Lung (tissue), 12 donors: Measurements from ENCODE around the gene ZMYND10. TPM values are rescaled to one million over a fixed set of nuclear protein-coding genes. Genes with fewer than 3 reads are reported as not detected.
"Not testable (repeated sequence)": the region's sequence is repeated elsewhere in the genome, so short reads cannot be mapped to it uniquely, and the experiment has no call there.

ENCODE experiments used
- ATAC-seq: fragments of 200-7000 bp; cut with Tn5 transposase; one replicate; pipeline ENCODE4 v1.9.1; 2020; ENCODE audit warnings: moderate number of reproducible peaks; ENCODE audit not compliant: insufficient read depth, low FRiP score
- DNase-seq, 3 donors: peaks; one replicate each; pipeline ENCODE4 v3.0.0-alpha.2; 2013 to 2017
- H3K27ac ChIP-seq, 2 donors: one replicate each; pipeline ENCODE4 v1.5.1; 2013; ENCODE audit warnings: mild to moderate bottlenecking in 2 of 2, moderate library complexity in 2 of 2, control low read depth in 1 of 2, inconsistent platforms in 1 of 2, low read depth in 1 of 2, low read length in 1 of 2
- H3K27me3 ChIP-seq, 3 donors: one replicate each; pipeline ENCODE4 v1.5.1; 2013; ENCODE audit warnings: low read length in 2 of 3; ENCODE audit not compliant: control insufficient read depth in 3 of 3, insufficient read depth in 3 of 3
- H3K36me3 ChIP-seq, 4 donors: one replicate each; pipeline ENCODE4 v1.5.1; 2013; ENCODE audit warnings: low read length in 4 of 4, mild to moderate bottlenecking in 1 of 4, moderate library complexity in 1 of 4; ENCODE audit not compliant: control insufficient read depth in 4 of 4, insufficient read depth in 4 of 4
- H3K4me1 ChIP-seq, 5 donors: one replicate each; pipeline ENCODE4 v1.5.1; 2013; ENCODE audit warnings: low read length in 5 of 5, mild to moderate bottlenecking in 2 of 5, moderate library complexity in 1 of 5; ENCODE audit not compliant: control insufficient read depth in 5 of 5, insufficient read depth in 5 of 5
- H3K4me3 ChIP-seq: one replicate; pipeline ENCODE4 v1.5.1; 2013; ENCODE audit warnings: mild to moderate bottlenecking, control low read depth, moderate library complexity
- H3K9ac ChIP-seq, 2 donors: one replicate each; pipeline ENCODE4 v1.5.1; 2013; ENCODE audit warnings: low read length in 2 of 2, control low read depth in 1 of 2; ENCODE audit not compliant: insufficient read depth in 1 of 2
- H3K9me3 ChIP-seq, 4 donors: one replicate each; pipeline ENCODE4 v1.5.1; 2013; ENCODE audit warnings: low read length in 3 of 4, mild to moderate bottlenecking in 1 of 4, moderate library complexity in 1 of 4; ENCODE audit not compliant: control insufficient read depth in 4 of 4, insufficient read depth in 3 of 4
- CTCF ChIP-seq: IDR thresholded peaks from 2 replicates; pipeline ENCODE4 v1.5.1; 2012; ENCODE audit warnings: mild to moderate bottlenecking; ENCODE audit errors: control extremely low read depth, extremely low read depth
- WGBS, 2 donors: extraction: QIAGEN DNeasy Blood & Tissue Kit; methylation state at CpG; one replicate each; pipeline ENCODE4 v1.1.7; 2013; 5-methylcytosine and 5-hydroxymethylcytosine counted together
- polyA plus RNA-seq, 2 donors: library from polyadenylated mRNA; stranded (reverse); fragments of 200-250 nt; gene quantifications; one replicate each; pipeline ENCODE4 v1.2.1, GENCODE V29; 2013
- total RNA-seq, 2 donors: library from RNA; depleted of rRNA in 1 of 2; stranded (reverse); fragments of >200 nt in 1 of 2; gene quantifications; one replicate each; pipeline ENCODE4 v1.2.1, GENCODE V29; 2014 to 2021
- donor health status: control.
- donor health status: control.
- donor health status: Bipolar disorder and iron deficiency.
- donor health status: healthy.
- donor health status: DM: yes; HTN: yes; CAD: no.

Gene ZMYND10
- total and polyA plus RNA-seq, 4 donors = 31.4 to 117 (median 62.4) TPM

GRCh38 chr3:50314816-50315215 is 30.7 kb downstream of the ZMYND10 start:
- H3K27ac ChIP-seq = peak overlapping the region in 1 of 2 donors; percentile 79
- H3K4me3 ChIP-seq = no peak overlapping the region
- no peaks in the 10 kb centered on the region for H3K27me3 ChIP-seq
- no peak for TF ChIP-seq CTCF
- no peak overlapping the region for H3K9ac ChIP-seq
- DNase-seq (no peak), ATAC-seq (no peak)
- peaks cover 0 to 40% (median 6%) of the 10 kb centered on the region in 5 donors for H3K4me1 ChIP-seq
- no peaks in the 10 kb centered on the region for H3K9me3 ChIP-seq
- 98% methylated on average over 4 of the region's 4 CpGs for WGBS, 2 donors
- H3K36me3 ChIP-seq = peaks cover 0 to 21% (median 16%) of the 10 kb centered on the region in 4 donors

DNA sequence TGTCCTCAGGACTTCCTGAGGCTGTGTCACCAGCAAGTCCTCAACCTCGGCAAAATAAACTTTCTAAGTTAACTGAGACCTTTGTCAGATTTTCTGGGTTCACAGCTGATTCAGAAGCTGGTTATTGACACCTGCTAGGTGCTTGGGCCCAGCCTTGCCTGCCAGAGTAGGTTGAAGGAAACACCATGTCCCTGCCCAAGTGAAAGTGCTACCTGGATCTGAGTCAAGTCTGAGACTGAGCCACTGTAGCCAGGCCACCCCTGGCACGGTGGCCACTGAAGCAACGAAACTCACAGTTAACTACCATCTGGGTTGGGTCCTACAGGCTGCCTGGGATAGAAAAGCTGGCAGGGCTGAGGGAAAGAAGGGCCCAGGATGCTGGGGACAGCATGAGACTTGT is 31.2 kb downstream of the ZMYND10 start:
- no peak for DNase-seq
- 48 to 79% methylated on average over 3 of the region's 3 CpGs for WGBS, 2 donors
- peak overlapping the region in 1 of 2 donors; percentile 79 for H3K27ac ChIP-seq
- TF ChIP-seq CTCF = no peak
- H3K9ac ChIP-seq = no peak overlapping the region
- H3K4me3 ChIP-seq = no peak overlapping the region
- no peaks in the 10 kb centered on the region for H3K9me3 ChIP-seq
- H3K4me1 ChIP-seq = peaks cover 0 to 35% (median 5%) of the 10 kb centered on the region in 5 donors
- ATAC-seq = no peak
- peaks cover 0 to 21% (median 16%) of the 10 kb centered on the region in 4 donors for H3K36me3 ChIP-seq
- H3K27me3 ChIP-seq = no peaks in the 10 kb centered on the region

- H3K27ac ChIP-seq, H3K27me3 ChIP-seq, H3K9ac ChIP-seq, ATAC-seq, DNase-seq, H3K4me3 ChIP-seq, H3K9me3 ChIP-seq: not testable (repeated sequence)
- H3K4me1 ChIP-seq = peaks cover 0 to 16% (median 0%) of the 10 kb centered on the region in 5 donors
- H3K36me3 ChIP-seq = peaks cover 0 to 12% (median 4%) of the 10 kb centered on the region in 4 donors
- WGBS, 2 donors = 84 to 95% methylated on average over 4 to 32 of the region's 32 CpGs
These were observed 33.5 kb downstream of the ZMYND10 start for GRCh38 chr3:50312041-50312440.

GRCh38 chr3:50304601-50305000 is 40.9 kb downstream of the ZMYND10 start:
- Histone ChIP-seq H3K4me1 (peaks cover 10 to 20% (median 16%) of the 10 kb centered on the region in 5 donors), H3K36me3 (peaks cover 0 to 6% (median under 1%) of the 10 kb centered on the region in 4 donors), H3K9me3 (no peaks in the 10 kb centered on the region), H3K4me3 (no peak overlapping the region), H3K27ac (no peak overlapping the region), H3K9ac (no peak overlapping the region), H3K27me3 (no peaks in the 10 kb centered on the region)
- no peak for ATAC-seq
- no peak for DNase-seq
- TF ChIP-seq CTCF = no peak
